Testis (tissue), 3 donors: ENCODE measurements around the gene MEI4. TPM values are rescaled to one million over a fixed set of nuclear protein-coding genes. Genes with fewer than 3 reads are reported as not detected.

Source experiments
- DNase-seq: peaks from one replicate; pipeline ENCODE4 v3.0.0-alpha.2; 2019
- H3K27ac ChIP-seq, 2 donors: fragments of 200-600 bp; sonication (generic); one replicate each; pipeline ENCODE4 v1.5.1; 2019
- H3K27me3 ChIP-seq: fragments of 200-600 bp; sonication (generic); one replicate; pipeline ENCODE4 v1.5.1; 2019
- H3K36me3 ChIP-seq: fragments of 200-600 bp; sonication (generic); one replicate; pipeline ENCODE4 v1.5.1; 2017; ENCODE audit warnings: low read depth; ENCODE audit errors: missing control alignments
- H3K4me1 ChIP-seq: fragments of 200-600 bp; sonication (generic); one replicate; pipeline ENCODE4 v1.5.1; 2019
- H3K4me3 ChIP-seq, 2 donors: fragments of 200-600 bp; sonication (generic); one replicate each; pipeline ENCODE4 v1.5.1; 2017 to 2019
- H3K9me3 ChIP-seq: fragments of 200-600 bp; sonication (generic); one replicate; pipeline ENCODE4 v1.5.1; 2017
- CTCF ChIP-seq, 3 experiments: fragments of 450-650 bp in 2 of 3; fragments of 200-600 bp in 1 of 3; sonication (generic) in 1 of 3; IDR thresholded peaks; one replicate each; pipeline ENCODE4 v1.5.1; 2016 to 2019; ENCODE audit warnings: antibody characterized with exemption in 3 of 3, mild to moderate bottlenecking in 2 of 3, moderate library complexity in 1 of 3
- POLR2A ChIP-seq: fragments of 450-650 bp; IDR thresholded peaks from one replicate; pipeline ENCODE4 v1.6.1; 2017; ENCODE audit warnings: antibody characterized with exemption, mild to moderate bottlenecking, moderate library complexity
- WGBS, 2 donors: methylation state at CpG; one replicate each; pipeline ENCODE4 v1.1.5; 2018; 5-methylcytosine and 5-hydroxymethylcytosine counted together
- intact Hi-C: fragments of 100-400 bp; cut with DNase I; formaldehyde crosslinking; loops from one replicate; pipeline ENCODE4 v1.15.1; 2023; ENCODE audit warnings: low total_unique reads
- polyA plus RNA-seq: library from polyadenylated mRNA; stranded (reverse); fragments of 350-450 nt; fragmentation: Illumina TruSeq; extraction: RNeasy Lipid Tissue Mini Kit (QIAGEN cat#74804); gene quantifications from one replicate; pipeline ENCODE4 v1.2.3, GENCODE V29; 2014; ENCODE audit warnings: low read depth, low replicate concordance; ENCODE audit not compliant: insufficient read depth
- total RNA-seq, 2 donors: library from RNA; depleted of rRNA; stranded (reverse); fragments of >200 nt; gene quantifications; one replicate each; pipeline ENCODE4 v1.2.3, GENCODE V29; 2016

The MEI4 gene
- total and polyA plus RNA-seq, 3 donors from 2014 or later: 6.3 to 7.3 (median 6.9) TPM

GRCh38 chr6:77620278-77620882 lies 32.5 kb upstream of the MEI4 start:
- intact Hi-C loops: no loop called here
- Histone ChIP-seq H3K27me3 (no peaks in the 10 kb centered on the region), H3K9me3 (no peaks in the 10 kb centered on the region), H3K36me3 (no peaks in the 10 kb centered on the region), H3K4me3 (no peak overlapping the region), H3K27ac (no peak overlapping the region), H3K4me1 (no peaks in the 10 kb centered on the region)
- peak; percentile 45 for DNase-seq
- WGBS, 2 donors: 97% methylated on average over 1 of the region's 1 CpG
- TF ChIP-seq CTCF (IDR thresholded peaks at IDR 0.05) (peak; percentile 4 to 29 (median 17)), POLR2A (no peak)

GRCh38 chr6:77624515-77624914 lies 28.3 kb upstream of the MEI4 start:
- TF ChIP-seq CTCF (IDR thresholded peaks at IDR 0.05) (no peak), POLR2A (no peak)
- intact Hi-C loops: no loop called here
- Histone ChIP-seq H3K36me3 (no peaks in the 10 kb centered on the region), H3K27me3 (no peaks in the 10 kb centered on the region), H3K9me3 (no peaks in the 10 kb centered on the region), H3K4me3 (no peak overlapping the region), H3K27ac (no peak overlapping the region), H3K4me1 (no peaks in the 10 kb centered on the region)
- 61 to 65% methylated on average over 5 of the region's 5 CpGs for WGBS, 2 donors
- DNase-seq: no peak

- H3K4me3 ChIP-seq: no peak overlapping the region
- 93 to 100% methylated on average over 1 of the region's 1 CpG for WGBS, 2 donors
- intact Hi-C loops: no loop called here
- no peak for DNase-seq
- H3K36me3 ChIP-seq: no peaks in the 10 kb centered on the region
- H3K4me1 ChIP-seq: no peaks in the 10 kb centered on the region
- H3K27ac ChIP-seq: no peak overlapping the region
- TF ChIP-seq POLR2A (no peak), CTCF (IDR thresholded peaks at IDR 0.05) (no peak)
- H3K9me3 ChIP-seq: no peaks in the 10 kb centered on the region
- H3K27me3 ChIP-seq: no peaks in the 10 kb centered on the region
Observed at GRCh38 chr6:77626426-77626825, 26.4 kb upstream of the MEI4 start.

- intact Hi-C loops: no loop called here
- 73 to 76% methylated on average over 2 of the region's 2 CpGs for WGBS, 2 donors
- TF ChIP-seq CTCF (IDR thresholded peaks at IDR 0.05): no peak
- TF ChIP-seq POLR2A: no peak
Observed at GRCh38 chr6:77630014-77630413, 22.8 kb upstream of the MEI4 start.

GRCh38 chr6:77633471-77633870 lies 19.4 kb upstream of the MEI4 start:
- no peaks in the 10 kb centered on the region for H3K9me3 ChIP-seq
- no peak overlapping the region for H3K27ac ChIP-seq
- no peak for DNase-seq
- H3K36me3 ChIP-seq: no peaks in the 10 kb centered on the region
- H3K4me1 ChIP-seq: no peaks in the 10 kb centered on the region
- TF ChIP-seq POLR2A (no peak), CTCF (IDR thresholded peaks at IDR 0.05) (no peak)
- intact Hi-C loops: no loop called here
- H3K4me3 ChIP-seq: no peak overlapping the region
- WGBS, 2 donors: 82 to 83% methylated on average over 1 of the region's 1 CpG
- no peaks in the 10 kb centered on the region for H3K27me3 ChIP-seq

More at GRCh38 chr6:77630014-77630413, 22.8 kb upstream of the MEI4 start:
- Histone ChIP-seq H3K4me3 (no peak overlapping the region), H3K27me3 (no peaks in the 10 kb centered on the region), H3K36me3 (no peaks in the 10 kb centered on the region), H3K4me1 (no peaks in the 10 kb centered on the region), H3K27ac (no peak overlapping the region), H3K9me3 (no peaks in the 10 kb centered on the region)
- no peak for DNase-seq
